CD4-positive, alpha-beta T cell (primary cell): ENCODE data around the gene TMEM258. TPM values are rescaled to one million over a fixed set of nuclear protein-coding genes. Genes with fewer than 3 reads are reported as not detected.

Experiments used
- ATAC-seq: fragments of 200-7000 bp; cut with Tn5 transposase; one replicate; pipeline ENCODE4 v1.10.0; 2022; ENCODE audit warnings: mild to moderate bottlenecking; ENCODE audit not compliant: poor library complexity
- CTCF ChIA-PET: fragments of 350-600 bp; sonication (Branson Sonifier 250); formaldehyde crosslinking; loops from one replicate; lab custom pipeline; 2021; ENCODE audit warnings: antibody characterized with exemption, inconsistent platforms; lab: Charles Lee
- POLR2A ChIA-PET: fragments of 350-600 bp; sonication (Branson Sonifier 250); formaldehyde crosslinking; loops from one replicate; lab custom pipeline; 2021; ENCODE audit warnings: antibody characterized with exemption, inconsistent platforms; lab: Charles Lee
- DNase-seq, 14 experiments: peaks; one replicate each; pipeline ENCODE4 v3.0.0-alpha.2; 2013 to 2020; ENCODE audit warnings: mixed read lengths in 2 of 14
- H3K27ac ChIP-seq, 2 donors: one replicate each; pipeline versions ENCODE4 v1.5.1 to v1.7.0; 2013; ENCODE audit warnings: low read length in 2 of 2, low read depth in 1 of 2, mild to moderate bottlenecking in 1 of 2
- H3K27me3 ChIP-seq, 2 experiments: 1 replicate in 1 of 2; 2 replicates in 1 of 2; pipeline versions ENCODE4 v1.6.1 to v1.7.0; 2013; ENCODE audit warnings: low read length in 2 of 2, control low read depth in 1 of 2, mild to moderate bottlenecking in 1 of 2, moderate library complexity in 1 of 2; ENCODE audit not compliant: insufficient read depth in 2 of 2, control insufficient read depth in 1 of 2
- H3K36me3 ChIP-seq: one replicate; pipeline ENCODE4 v1.6.1; 2013; ENCODE audit warnings: low read length, control low read depth; ENCODE audit not compliant: insufficient read depth
- H3K4me1 ChIP-seq: one replicate; pipeline ENCODE4 v1.6.1; 2013; ENCODE audit warnings: low read length, control low read depth; ENCODE audit not compliant: insufficient read depth
- H3K4me3 ChIP-seq: one replicate; pipeline ENCODE4 v1.5.1; 2013; ENCODE audit warnings: mild to moderate bottlenecking, low read length, moderate library complexity
- H3K9me3 ChIP-seq, 2 experiments: 1 replicate in 1 of 2; 2 replicates in 1 of 2; pipeline versions ENCODE4 v1.6.1 to v1.7.0; 2013; ENCODE audit warnings: low read length in 2 of 2, mild to moderate bottlenecking in 2 of 2, control low read depth in 1 of 2, moderate library complexity in 1 of 2; ENCODE audit not compliant: control insufficient read depth in 1 of 2, insufficient read depth in 1 of 2
- H3K27ac Mint-ChIP-seq: one replicate; pipeline ENCODE4 v1.8.0; 2020; ENCODE audit warnings: mixed read lengths
- H3K27me3 Mint-ChIP-seq: one replicate; pipeline ENCODE4 v1.8.0; 2021; ENCODE audit warnings: mixed read lengths
- H3K36me3 Mint-ChIP-seq: one replicate; pipeline ENCODE4 v1.8.0; 2021; ENCODE audit warnings: low read depth, mixed read lengths
- H3K4me1 Mint-ChIP-seq: one replicate; pipeline ENCODE4 v1.8.0; 2021; ENCODE audit warnings: low read depth, mixed read lengths
- H3K4me3 Mint-ChIP-seq: one replicate; pipeline ENCODE4 v1.8.0; 2020; ENCODE audit warnings: mild to moderate bottlenecking, mixed read lengths
- H3K9me3 Mint-ChIP-seq: one replicate; pipeline ENCODE4 v1.8.0; 2020; ENCODE audit warnings: mixed read lengths
- CTCF ChIP-seq: fragments of 200-600 bp; IDR thresholded peaks from one replicate; pipeline ENCODE4 v1.8.0; 2022; ENCODE audit warnings: antibody characterized with exemption, mild to moderate bottlenecking
- intact Hi-C, 2 experiments: fragments of 100-400 bp; cut with DNase I in 1 of 2; cut with micrococcal nuclease in 1 of 2; formaldehyde crosslinking; loops; one replicate each; pipeline versions ENCODE4 v1.15.1 to v1.9.0; 2023 to 2025; cut with DNase I, micrococcal nuclease
- total RNA-seq, 174 experiments: library from RNA in 2 of 174; stranded (reverse) in 2 of 174; gene quantifications; one replicate each; pipeline ENCODE4 v1.2.3 and lab custom pipeline; 2021 to 2026

TMEM258 gene
- total RNA-seq, 2 experiments from 2014 or later, result 55.2 to 56.0 TPM

GRCh38 chr11:61763930-61764605 lies 28.3 kb downstream of the TMEM258 start:
- TF ChIP-seq CTCF, result no peak
- ATAC-seq, result no peak
- H3K4me3 Mint-ChIP-seq, result no peak overlapping the region
- no peaks in the 10 kb centered on the region for H3K9me3 ChIP-seq
- no peaks in the 10 kb centered on the region for H3K36me3 Mint-ChIP-seq
- CTCF ChIA-PET, result no interaction called here
- no peak for DNase-seq
- no peak overlapping the region for H3K27ac Mint-ChIP-seq
- no peaks in the 10 kb centered on the region for H3K36me3 ChIP-seq
- H3K4me3 ChIP-seq, result no peak overlapping the region
- H3K4me1 Mint-ChIP-seq, result no peaks in the 10 kb centered on the region
- H3K27me3 Mint-ChIP-seq, result peaks cover 7% of the 10 kb centered on the region
- POLR2A ChIA-PET, result no interaction called here
- no peak overlapping the region for H3K27ac ChIP-seq
- no peaks in the 10 kb centered on the region for H3K4me1 ChIP-seq
- intact Hi-C loops, result no loop called here
- no peaks in the 10 kb centered on the region for H3K9me3 Mint-ChIP-seq
- no peaks in the 10 kb centered on the region for H3K27me3 ChIP-seq

GRCh38 chr11:61762798-61763197 lies 29.6 kb downstream of the TMEM258 start:
- Mint-ChIP-seq H3K9me3 (no peaks in the 10 kb centered on the region), H3K4me3 (no peak overlapping the region), H3K27ac (no peak overlapping the region), H3K4me1 (no peaks in the 10 kb centered on the region), H3K36me3 (no peaks in the 10 kb centered on the region), H3K27me3 (peaks cover 7% of the 10 kb centered on the region)
- Histone ChIP-seq H3K4me1 (no peaks in the 10 kb centered on the region), H3K27ac (no peak overlapping the region), H3K27me3 (no peaks in the 10 kb centered on the region), H3K4me3 (no peak overlapping the region), H3K9me3 (no peaks in the 10 kb centered on the region), H3K36me3 (no peaks in the 10 kb centered on the region)
- ATAC-seq, result no peak
- CTCF ChIA-PET, result no interaction called here
- TF ChIP-seq CTCF, result no peak
- POLR2A ChIA-PET, result no interaction called here
- intact Hi-C loops, result no loop called here
- no peak for DNase-seq

- no peaks in the 10 kb centered on the region for H3K27me3 ChIP-seq
- POLR2A ChIA-PET, result no interaction called here
- DNase-seq (no peak), ATAC-seq (no peak)
- H3K9me3 ChIP-seq, result no peaks in the 10 kb centered on the region
- intact Hi-C loops, result no loop called here
- no peak overlapping the region for H3K27ac ChIP-seq
- peaks cover 7% of the 10 kb centered on the region for H3K27me3 Mint-ChIP-seq
- no peak overlapping the region for H3K4me3 Mint-ChIP-seq
- no peaks in the 10 kb centered on the region for H3K4me1 Mint-ChIP-seq
- no peak for TF ChIP-seq CTCF
- H3K36me3 Mint-ChIP-seq, result no peaks in the 10 kb centered on the region
- CTCF ChIA-PET, result no interaction called here
- H3K36me3 ChIP-seq, result no peaks in the 10 kb centered on the region
- no peaks in the 10 kb centered on the region for H3K9me3 Mint-ChIP-seq
- H3K4me3 ChIP-seq, result no peak overlapping the region
- H3K27ac Mint-ChIP-seq, result no peak overlapping the region
- H3K4me1 ChIP-seq, result no peaks in the 10 kb centered on the region
Observed at GRCh38 chr11:61762223-61762615, 30.2 kb downstream of the TMEM258 start.
